Endothelial cell of umbilical vein (primary cell): ENCODE results near the gene DPP10. TPM values are rescaled to one million over a fixed set of nuclear protein-coding genes. Genes with fewer than 3 reads are reported as not detected.

Experiments
- BruUV-seq: library from RNA; stranded (reverse); fragments of 400-500 nt; replicated peaks from 2 replicates; lab custom pipeline; 2021; lab: Mats Ljungman, UMichigan
- CTCF ChIA-PET: fragments of 300-600, 350-600 bp; sonication (Branson Sonifier 250); formaldehyde crosslinking; loops from one replicate; lab custom pipeline; 2021; ENCODE audit warnings: antibody characterized with exemption, inconsistent platforms; lab: Charles Lee
- POLR2A ChIA-PET: fragments of 300-600, 350-600 bp; sonication (Branson Sonifier 250); formaldehyde crosslinking; loops from one replicate; lab custom pipeline; 2021; ENCODE audit warnings: antibody characterized with exemption, inconsistent platforms; lab: Charles Lee
- DNase-seq: peaks from one replicate; pipeline ENCODE4 v3.0.0-alpha.2; 2011; ENCODE audit warnings: low read depth, low spot score
- FAIRE-seq: peaks from 2 replicates; lab custom pipeline; 2011; peaks lifted over from hg19 to GRCh38; lab: Jason Lieb, UNC
- H2AFZ ChIP-seq: 2 replicates; pipeline ENCODE4 v1.6.0; 2012; ENCODE audit warnings: low read depth, low read length, control low read depth, inconsistent platforms
- H3K27ac ChIP-seq: 2 replicates; pipeline ENCODE4 v1.5.1; 2011; ENCODE audit warnings: low read depth, mild to moderate bottlenecking, control low read depth, low read length, moderate library complexity; ENCODE audit not compliant: insufficient read depth
- H3K27me3 ChIP-seq, 2 experiments: 2 replicates each; pipeline versions ENCODE4 v1.6.0 to v1.6.1; 2011; ENCODE audit warnings: low read length in 2 of 2, mixed read lengths in 1 of 2; ENCODE audit not compliant: control insufficient read depth in 2 of 2, insufficient read depth in 2 of 2
- H3K36me3 ChIP-seq, 2 experiments: 2 replicates in 1 of 2; 3 replicates in 1 of 2; pipeline ENCODE4 v1.5.1; 2011; ENCODE audit warnings: low read length in 2 of 2, mild to moderate bottlenecking in 1 of 2, moderate library complexity in 1 of 2; ENCODE audit not compliant: control insufficient read depth in 2 of 2, insufficient read depth in 2 of 2; ENCODE audit errors: extremely low read depth in 1 of 2
- H3K4me1 ChIP-seq: 3 replicates; pipeline ENCODE4 v1.5.1; 2011; ENCODE audit warnings: mild to moderate bottlenecking, low read length; ENCODE audit not compliant: control insufficient read depth, insufficient read depth; ENCODE audit errors: extremely low read depth
- H3K4me2 ChIP-seq: 2 replicates; pipeline ENCODE4 v1.6.1; 2011; ENCODE audit warnings: low read length, control low read depth, mixed read lengths; ENCODE audit not compliant: insufficient read depth
- H3K4me3 ChIP-seq, 3 experiments: fragments of 200-600 bp in 1 of 3; sonication (generic), shearing (Covaris generic) in 1 of 3; replicated peaks in 1 of 3; 2 replicates each; pipeline ENCODE4 v1.5.1; 2011 to 2016; ENCODE audit warnings: control low read depth in 3 of 3, low read length in 3 of 3, mild to moderate bottlenecking in 2 of 3, inconsistent platforms in 1 of 3, low read depth in 1 of 3, moderate library complexity in 1 of 3; ENCODE audit not compliant: insufficient read depth in 1 of 3
- H3K79me2 ChIP-seq: 2 replicates; pipeline ENCODE4 v1.6.0; 2012; ENCODE audit warnings: low read length, inconsistent platforms; ENCODE audit not compliant: control insufficient read depth, insufficient read depth
- H3K9ac ChIP-seq: replicated peaks from 2 replicates; pipeline ENCODE3; 2011; ENCODE audit warnings: low read length, control low read depth; ENCODE audit not compliant: insufficient read depth; ENCODE audit errors: extremely low read depth
- H3K9me1 ChIP-seq: replicated peaks from 3 replicates; pipeline ENCODE4 v1.6.0; 2011; ENCODE audit warnings: mild to moderate bottlenecking, low read length; ENCODE audit not compliant: control insufficient read depth, insufficient read depth; ENCODE audit errors: extremely low read depth
- H3K9me3 ChIP-seq: replicated peaks from 2 replicates; pipeline ENCODE4 v1.5.1; 2012; ENCODE audit warnings: low read length, inconsistent platforms; ENCODE audit not compliant: control insufficient read depth, insufficient read depth
- H4K20me1 ChIP-seq: replicated peaks from 2 replicates; pipeline ENCODE3; 2011; ENCODE audit warnings: mild to moderate bottlenecking, low read length; ENCODE audit not compliant: control insufficient read depth, insufficient read depth; ENCODE audit errors: extremely low read depth
- CTCF ChIP-seq, 2 donors: IDR thresholded peaks; 1 replicate in 1 of 2; 2 replicates in 1 of 2; pipeline ENCODE4 v1.5.1; 2011; ENCODE audit warnings: low read length in 2 of 2, mild to moderate bottlenecking in 2 of 2, moderate library complexity in 2 of 2, control low read depth in 1 of 2, inconsistent platforms in 1 of 2, low read depth in 1 of 2; ENCODE audit not compliant: insufficient read depth in 1 of 2; ENCODE audit errors: extremely low read depth in 1 of 2
- EZH2 ChIP-seq: IDR thresholded peaks from 2 replicates; pipeline ENCODE4 v1.6.1; 2012; ENCODE audit warnings: borderline replicate concordance, low read depth, mild to moderate bottlenecking, moderate library complexity, low read length, inconsistent platforms; ENCODE audit not compliant: severe bottlenecking
- GATA2 ChIP-seq: IDR thresholded peaks from 2 replicates; pipeline ENCODE4 v1.7.0; 2011; ENCODE audit warnings: low read depth, mild to moderate bottlenecking, moderate library complexity, mixed read lengths, low read length; ENCODE audit not compliant: insufficient read length, insufficient read depth
- JUN ChIP-seq: IDR thresholded peaks from 2 replicates; pipeline ENCODE4 v1.6.1; 2011; ENCODE audit warnings: borderline replicate concordance, low read depth; ENCODE audit not compliant: insufficient read length, insufficient read depth
- MAX ChIP-seq: IDR thresholded peaks from 2 replicates; pipeline ENCODE4 v1.6.1; 2011; ENCODE audit not compliant: insufficient read depth, insufficient read length
- MYC ChIP-seq: IDR thresholded peaks from one replicate; pipeline ENCODE4 v1.6.1; 2011; ENCODE audit warnings: mild to moderate bottlenecking, low read depth, low read length
- POLR2A ChIP-seq: IDR thresholded peaks from 2 replicates; pipeline ENCODE4 v1.6.1; 2012; ENCODE audit warnings: low read depth, mild to moderate bottlenecking, control low read depth, low read length
- POLR2AphosphoS5 ChIP-seq: IDR thresholded peaks from 2 replicates; pipeline ENCODE4 v1.6.1; 2012; ENCODE audit warnings: low read depth, mild to moderate bottlenecking, control low read depth, low read length, moderate library complexity; ENCODE audit not compliant: insufficient read depth
- dilution Hi-C: fragments of 300-500 bp; cut with MboI; formaldehyde crosslinking; loops from one replicate; pipeline ENCODE4 v1.15.0; 2019; ENCODE audit warnings: low sequenced_read_pairs; ENCODE audit not compliant: extremely low pct_ligation_motif_present
- intact Hi-C: fragments of 100-400 bp; cut with micrococcal nuclease; formaldehyde crosslinking; loops from one replicate; pipeline ENCODE4 v1.10.0; 2022
- polyA plus RNA-seq, 4 experiments: library from polyadenylated mRNA; depleted of rRNA in 3 of 4; stranded (reverse) in 3 of 4; unstranded in 1 of 4; fragments of >200 nt; gene quantifications; 2 replicates each; pipeline versions ENCODE4 v1.2.1 to v1.2.3, GENCODE V29; 2011 to 2012; ENCODE audit warnings: missing spikeins in 1 of 4
- total RNA-seq: library from RNA; stranded (reverse); gene quantifications from 2 replicates; pipeline ENCODE4 v1.2.3, GENCODE V29; 2021

Gene DPP10
- total and polyA plus RNA-seq, 2 donors (not counting 3 experiments of a cell fraction or from before 2014, with no cell fraction given) = not detected

GRCh38 chr2:114548151-114548550, 105.7 kb downstream of the DPP10 start:
- Histone ChIP-seq H3K4me2 (no peak overlapping the region), H3K9me3 (no peaks in the 10 kb centered on the region)
- intact Hi-C loops = no loop called here

GRCh38 chr2:114550364-114550763, 107.9 kb downstream of the DPP10 start:
- Histone ChIP-seq H3K4me3 (no peak overlapping the region), H3K79me2 (no peaks in the 10 kb centered on the region), H3K4me2 (no peak overlapping the region), H3K4me1 (no peaks in the 10 kb centered on the region), H2AFZ (no peak overlapping the region), H3K27me3 (no peaks in the 10 kb centered on the region), H3K36me3 (no peaks in the 10 kb centered on the region), H4K20me1 (no peaks in the 10 kb centered on the region), H3K9me1 (no peaks in the 10 kb centered on the region), H3K9me3 (peaks cover 4% of the 10 kb centered on the region), H3K9ac (no peak overlapping the region), H3K27ac (no peak overlapping the region)
- no peak for FAIRE-seq
- dilution Hi-C loops (no loop called here), intact Hi-C loops (no loop called here)
- no TSS peak for BruUV-seq
- CTCF ChIA-PET = no interaction called here
- POLR2A ChIA-PET = no interaction called here
- TF ChIP-seq GATA2 (no peak), MYC (no peak), POLR2AphosphoS5 (no peak), JUN (no peak), MAX (no peak), EZH2 (no peak), CTCF (IDR thresholded peaks at IDR 0.05; ENCODE audit: extremely low read depth in 1 of 2, insufficient read depth in 1 of 2, low read depth in 1 of 2, low read length in 2 of 2) (no peak)
- DNase-seq = no peak

More at GRCh38 chr2:114548151-114548550, 105.7 kb downstream of the DPP10 start:
- Histone ChIP-seq H3K27me3 (no peaks in the 10 kb centered on the region), H3K4me3 (no peak overlapping the region), H4K20me1 (no peaks in the 10 kb centered on the region), H2AFZ (no peak overlapping the region), H3K4me1 (no peaks in the 10 kb centered on the region), H3K79me2 (no peaks in the 10 kb centered on the region), H3K36me3 (no peaks in the 10 kb centered on the region), H3K9me1 (no peaks in the 10 kb centered on the region), H3K9ac (no peak overlapping the region), H3K27ac (no peak overlapping the region)
- FAIRE-seq (no peak), DNase-seq (no peak)
- dilution Hi-C loops = no loop called here
- no peak for TF ChIP-seq POLR2AphosphoS5
- no peak for TF ChIP-seq JUN
- no peak for TF ChIP-seq POLR2A
- TF ChIP-seq EZH2 = no peak
- ChIA-PET CTCF (no interaction called here), POLR2A (no interaction called here)
- BruUV-seq = no TSS peak
